Cerebellar nuclear complex (tissue), 1 donor: ENCODE results near the gene PARD3B.

Experiments
- DNase-seq, 2 experiments: peaks; one replicate each; lab custom pipeline; 2025; lab: John Stamatoyannopoulos, UW

Gene PARD3B

DNA sequence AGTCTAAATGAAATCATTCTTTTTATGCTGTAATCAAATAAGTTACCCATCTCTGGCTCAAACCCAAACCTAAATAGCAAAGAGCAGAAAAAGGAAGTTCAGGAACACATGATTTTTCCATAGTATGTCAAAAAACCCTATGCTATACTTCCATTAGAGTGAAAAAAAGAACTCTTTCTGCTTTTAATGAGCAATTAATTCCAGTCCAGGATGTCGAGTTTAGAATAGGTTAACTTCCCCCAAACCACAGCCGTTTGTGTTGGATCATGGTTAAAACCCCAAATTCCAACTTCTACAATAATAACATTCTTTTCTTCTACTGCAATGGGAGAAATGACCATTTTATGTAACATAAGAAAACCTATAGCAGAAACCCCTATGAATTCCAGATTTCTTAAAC is 965.9 kb downstream of the PARD3B start:
- no peak for DNase-seq

DNA sequence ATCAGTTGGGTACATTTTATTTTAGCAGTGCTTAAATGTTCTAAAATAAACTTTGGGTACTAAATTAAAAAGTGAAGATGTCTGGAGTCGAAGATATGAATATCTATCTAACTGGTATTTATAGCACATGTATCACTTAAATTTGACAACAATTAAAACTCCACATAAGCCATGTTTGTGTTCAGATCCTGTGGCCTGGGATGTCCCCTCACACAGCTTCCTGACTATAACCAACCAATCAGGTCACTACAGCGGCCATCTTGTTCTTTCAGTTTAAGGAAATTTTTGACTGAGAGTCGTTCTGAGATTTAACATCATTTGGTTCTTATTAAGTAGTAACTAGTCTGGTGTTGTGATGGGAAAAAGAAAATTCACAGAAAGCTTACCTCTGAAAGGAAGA is 966.4 kb downstream of the PARD3B start:
- DNase-seq, result no peak

DNA sequence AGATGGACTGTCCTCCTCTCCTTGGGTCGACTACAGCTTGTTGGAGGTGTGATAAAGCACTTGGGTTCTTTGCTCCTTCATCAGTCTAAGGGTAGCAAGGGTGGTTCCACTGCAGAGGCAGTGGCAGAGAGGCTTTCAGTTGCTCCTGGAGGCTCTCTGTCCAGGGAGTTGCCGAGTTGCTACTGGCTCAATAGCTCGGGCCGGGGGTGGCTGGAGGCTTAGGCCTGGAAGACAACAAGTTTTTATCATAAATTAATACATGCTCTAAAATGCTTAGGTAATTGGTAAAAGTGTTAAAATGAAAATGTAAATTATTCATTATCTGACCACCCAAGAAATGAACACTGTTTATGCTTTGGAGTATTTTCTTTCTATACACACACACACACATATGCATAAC is 975.0 kb downstream of the PARD3B start:
- no peak for DNase-seq

DNA sequence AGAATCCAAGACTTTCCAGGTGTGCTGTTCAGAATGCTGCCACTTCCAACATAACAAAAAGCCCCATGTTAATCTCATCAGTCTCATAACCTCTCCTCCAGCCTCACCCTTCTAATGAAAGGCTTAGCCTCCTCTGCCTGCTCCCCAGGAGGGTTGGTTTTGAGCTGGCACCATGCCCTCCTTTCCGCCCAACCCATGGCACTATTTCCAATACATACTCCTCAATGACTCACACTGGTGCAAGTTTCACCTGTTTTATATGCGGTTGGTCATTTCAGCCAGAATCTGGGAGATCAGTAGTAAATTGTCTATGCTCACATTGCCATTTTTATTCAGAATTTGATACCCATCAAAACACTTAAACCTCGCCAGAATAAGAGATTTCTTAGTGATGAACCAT is 979.4 kb downstream of the PARD3B start:
- no peak for DNase-seq

DNA sequence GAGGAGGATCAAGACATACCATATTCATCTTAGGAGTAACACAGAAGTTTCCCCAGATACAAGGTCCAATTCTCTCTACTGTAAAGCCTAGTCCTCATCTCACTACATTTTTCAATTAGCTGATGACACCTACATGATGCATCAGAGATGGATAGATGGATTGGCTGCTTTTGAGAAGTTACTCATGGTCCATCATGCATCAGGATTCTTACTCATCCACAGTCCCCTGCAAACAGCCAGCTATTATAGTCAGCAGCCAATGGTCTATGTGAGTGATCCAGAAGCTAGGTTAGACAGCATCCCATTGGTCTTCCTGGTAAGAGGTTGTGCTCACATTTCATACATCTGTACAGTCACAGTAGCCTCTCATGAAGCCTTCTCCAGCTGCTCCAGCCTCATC is 982.5 kb downstream of the PARD3B start:
- no peak for DNase-seq

DNA sequence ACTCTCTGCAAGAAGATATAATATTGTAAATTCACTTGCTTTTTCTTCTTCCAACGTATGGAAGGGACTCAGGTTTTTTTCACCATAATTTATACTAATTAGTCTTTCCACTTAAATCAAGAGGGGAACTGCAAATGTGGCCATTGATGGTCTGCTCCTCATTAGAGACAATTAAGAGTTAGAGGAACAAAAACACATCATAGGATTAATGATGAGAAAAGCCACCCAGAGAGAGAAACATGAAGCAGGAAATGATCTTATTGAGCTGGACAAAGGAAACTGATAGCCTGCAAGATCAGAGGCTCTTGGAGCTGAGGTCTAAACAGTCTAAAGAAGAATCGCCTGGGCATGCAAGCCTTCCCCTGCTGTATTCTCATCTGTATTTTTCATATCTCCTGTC is 985.8 kb downstream of the PARD3B start:
- no peak for DNase-seq

DNA sequence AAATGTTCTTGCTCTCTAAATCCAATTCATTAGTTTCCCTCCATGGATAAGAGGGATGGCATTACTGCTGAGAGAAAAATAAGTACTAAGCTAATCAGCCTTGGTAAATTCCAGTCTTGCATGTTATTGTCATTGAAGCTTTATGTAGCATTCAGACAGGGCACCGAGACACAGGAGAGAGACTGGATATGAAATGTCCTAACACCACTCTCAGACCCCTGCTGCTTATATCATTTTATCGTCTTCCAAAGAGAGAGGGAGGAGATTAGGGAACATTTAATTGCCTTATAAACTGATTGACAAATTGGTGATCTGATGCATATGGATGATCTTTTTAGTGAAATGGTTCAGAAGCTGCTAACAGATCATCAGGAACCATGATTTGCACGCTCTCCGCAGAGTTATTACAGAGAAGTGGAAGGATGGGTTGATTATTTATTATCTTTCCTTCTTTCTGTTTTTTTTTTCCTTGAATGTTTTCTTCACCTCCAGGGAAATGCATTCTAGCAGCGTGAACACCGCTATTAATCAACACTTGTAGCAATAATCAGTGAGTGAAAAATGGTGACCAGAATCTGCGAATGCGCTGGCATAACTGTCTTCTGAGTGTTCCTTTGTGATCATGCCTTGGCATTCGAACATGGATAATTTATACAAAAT is 986.3 kb downstream of the PARD3B start:
- no peak for DNase-seq

DNA sequence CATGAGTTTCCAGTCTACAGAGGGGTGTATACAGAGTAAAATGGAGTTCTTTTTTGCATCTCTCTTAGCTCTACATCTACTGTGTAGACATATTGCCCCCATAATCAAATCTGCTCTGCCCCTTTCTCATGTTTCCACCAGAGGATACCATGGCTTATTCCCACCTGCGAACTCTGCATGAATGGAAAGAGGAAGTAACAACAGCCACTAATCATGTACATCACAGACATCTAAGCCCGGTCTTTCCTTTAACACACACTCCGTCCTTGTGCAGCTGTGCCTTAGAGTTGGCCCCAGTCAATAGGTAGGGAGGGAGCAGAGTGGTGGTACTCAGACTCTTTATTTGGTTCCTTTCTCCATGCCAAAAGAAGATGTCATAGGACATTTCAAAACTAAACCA is 989.7 kb downstream of the PARD3B start:
- DNase-seq, result no peak

DNA sequence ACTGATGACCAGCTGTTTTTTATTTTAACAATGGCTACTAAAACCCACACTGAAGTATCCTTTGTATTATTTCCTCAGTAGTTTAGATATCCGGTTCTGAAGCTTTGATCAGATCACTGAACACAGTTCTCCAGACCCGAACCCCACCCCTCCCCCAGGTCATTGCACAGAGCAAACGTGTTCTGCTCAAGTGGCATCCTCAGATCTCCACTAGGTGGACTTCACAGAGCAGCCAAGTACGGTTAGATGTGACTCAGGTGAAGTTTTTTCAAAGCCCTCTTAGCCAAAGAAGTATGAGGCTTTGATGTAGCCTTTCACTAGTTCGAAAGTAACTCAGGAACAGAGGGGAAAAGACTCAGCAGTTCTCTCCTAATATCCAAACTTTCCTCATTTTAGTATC is 994.3 kb downstream of the PARD3B start:
- DNase-seq, result no peak

DNA sequence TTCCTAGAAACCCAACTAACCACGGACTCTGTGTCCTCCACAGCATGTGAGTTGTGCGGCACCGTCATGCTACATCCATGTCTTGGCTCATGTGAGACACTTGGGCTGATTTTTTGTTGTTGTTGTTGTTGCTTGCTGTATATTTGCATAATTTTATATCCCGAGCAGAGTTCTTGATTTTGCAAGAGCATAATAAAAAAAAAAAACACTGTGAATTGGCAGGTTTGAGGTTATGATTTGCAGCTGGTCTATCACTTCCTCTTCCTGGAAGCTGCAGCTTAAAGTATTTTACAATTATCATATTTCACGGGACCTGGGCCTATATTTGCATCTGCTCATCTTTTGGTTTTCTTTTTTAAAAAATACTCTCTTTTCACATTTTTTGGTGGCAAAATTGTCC is 994.8 kb downstream of the PARD3B start:
- DNase-seq, result no peak

DNA sequence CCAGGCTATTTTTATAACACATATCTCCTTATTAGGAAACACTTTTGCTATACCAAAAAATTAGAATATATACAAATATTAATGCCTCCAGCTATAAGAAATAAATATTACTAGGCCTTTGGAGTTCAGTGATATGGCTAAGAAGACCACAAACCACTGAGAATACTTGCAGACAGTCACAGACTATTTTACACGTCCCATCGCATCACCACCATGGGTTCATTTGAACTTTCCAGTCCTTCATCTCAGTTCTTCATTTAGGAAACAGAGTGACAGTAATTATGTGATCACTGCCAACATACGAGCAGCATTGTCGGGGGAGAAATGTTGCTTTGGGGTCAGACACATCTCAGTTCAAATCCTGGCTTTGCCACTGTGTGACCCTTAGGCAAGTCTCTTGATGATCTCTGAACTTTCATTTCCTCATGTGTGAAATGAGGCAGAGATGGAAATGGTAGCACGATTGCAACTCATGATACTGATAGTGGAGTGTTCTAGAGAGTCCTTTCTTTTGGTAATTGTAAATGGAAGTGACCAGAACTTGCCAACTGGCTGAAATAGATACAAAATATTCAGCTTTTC is 998.1 kb downstream of the PARD3B start:
- DNase-seq, result no peak

DNA sequence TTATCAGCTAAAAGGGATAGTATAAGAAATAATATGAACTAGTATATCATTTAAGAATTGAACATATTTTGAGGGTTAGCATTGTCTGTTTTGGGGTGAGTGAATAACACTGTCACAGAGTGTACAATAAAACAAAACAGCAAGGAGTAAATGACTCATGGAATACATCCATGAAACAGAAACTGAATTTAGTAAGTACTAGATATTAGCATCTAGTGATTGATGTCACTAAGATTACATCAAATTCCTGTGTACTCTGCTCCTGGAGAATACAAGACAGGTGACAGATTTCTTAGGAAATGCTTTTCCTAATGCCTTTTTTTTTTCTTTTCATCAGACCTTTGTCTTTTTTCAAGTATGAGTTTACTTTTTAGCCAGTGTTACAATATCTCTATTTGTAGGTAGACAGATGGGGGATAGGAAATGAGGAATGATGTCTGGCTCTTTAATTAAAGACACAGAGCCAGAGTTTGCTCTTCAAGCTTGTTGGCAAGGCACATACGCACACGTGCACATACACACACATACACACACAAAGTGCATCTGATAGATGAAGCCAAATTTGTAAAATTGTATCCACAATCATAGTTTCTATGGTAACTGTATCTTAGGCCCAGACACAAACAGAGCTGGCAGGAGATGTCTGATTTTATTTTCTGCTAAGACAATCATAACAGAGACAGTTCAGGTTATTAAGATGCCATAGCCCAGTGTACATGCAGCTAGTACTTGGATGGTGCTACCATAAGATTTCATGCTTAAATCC is 998.8 kb downstream of the PARD3B start:
- DNase-seq, result no peak

DNA sequence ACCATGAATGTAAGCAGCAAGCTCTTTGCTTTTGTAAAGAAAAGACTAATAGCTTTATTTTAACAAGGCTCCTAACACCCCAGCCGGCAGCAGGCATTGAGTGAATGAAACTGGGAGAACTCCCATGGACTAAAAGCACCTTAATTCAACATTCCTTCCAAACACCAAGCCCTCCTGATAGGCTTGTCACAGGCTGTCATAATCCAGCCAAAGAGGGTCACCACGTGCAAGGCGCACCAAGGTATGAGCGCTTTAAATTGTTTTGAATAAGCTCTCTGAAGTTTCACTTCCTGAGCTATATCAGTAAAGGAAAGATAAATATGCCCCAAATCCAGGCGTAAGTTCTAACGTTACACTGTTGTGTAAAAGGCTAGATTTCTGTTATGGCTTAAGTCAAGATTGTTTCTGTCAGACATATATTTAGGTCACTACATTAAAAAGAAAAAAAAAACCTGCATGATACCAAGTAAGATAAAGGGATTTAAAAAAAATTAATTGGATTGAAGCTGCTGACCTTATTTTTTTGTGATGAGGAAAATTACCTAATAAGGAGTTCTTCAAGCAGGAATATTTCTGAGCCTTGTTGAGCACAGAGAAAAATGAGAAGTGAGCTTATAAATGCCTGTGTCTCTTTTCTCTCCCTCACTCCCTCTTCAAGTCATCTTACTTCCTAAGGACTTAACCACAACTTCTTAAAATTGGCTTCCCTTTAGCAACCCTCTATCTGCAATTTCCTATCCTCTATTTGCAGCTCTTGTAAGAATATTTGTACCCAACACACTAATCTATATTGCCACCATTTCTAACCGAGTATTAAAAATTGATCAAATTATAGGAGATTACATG is 1000.9 kb downstream of the PARD3B start:
- no peak for DNase-seq

DNA sequence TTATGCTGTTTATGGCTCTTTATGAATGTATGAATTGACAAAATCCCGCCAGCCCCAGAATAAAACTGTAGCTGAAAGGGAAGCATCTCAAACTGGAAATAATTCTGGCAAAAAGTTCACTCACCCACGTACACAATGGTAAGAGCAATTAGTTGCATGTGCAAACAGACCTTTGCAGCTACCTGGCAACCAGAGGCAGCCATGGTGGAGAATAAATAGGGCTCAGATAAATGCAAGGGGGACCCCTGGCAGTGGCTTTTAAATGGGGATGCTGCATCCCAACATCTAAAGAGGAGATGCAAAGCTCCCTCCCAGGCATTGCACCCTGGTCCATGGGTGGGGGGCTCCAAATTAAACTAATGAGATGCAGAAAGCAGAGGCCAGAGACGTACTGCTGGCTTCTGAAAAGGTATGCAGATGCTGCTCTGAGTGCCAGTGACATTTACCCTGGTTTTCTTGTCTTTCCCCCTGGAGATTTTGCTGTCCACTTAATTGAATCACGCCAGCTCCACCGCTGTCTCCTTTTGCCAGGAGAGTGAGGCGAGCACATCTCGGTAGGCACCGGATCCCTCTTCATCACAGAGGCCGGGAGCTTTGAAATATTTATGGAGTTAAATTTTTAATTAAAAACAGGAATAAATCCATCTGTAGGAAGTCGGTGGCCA is 1010.4 kb downstream of the PARD3B start:
- no peak for DNase-seq

DNA sequence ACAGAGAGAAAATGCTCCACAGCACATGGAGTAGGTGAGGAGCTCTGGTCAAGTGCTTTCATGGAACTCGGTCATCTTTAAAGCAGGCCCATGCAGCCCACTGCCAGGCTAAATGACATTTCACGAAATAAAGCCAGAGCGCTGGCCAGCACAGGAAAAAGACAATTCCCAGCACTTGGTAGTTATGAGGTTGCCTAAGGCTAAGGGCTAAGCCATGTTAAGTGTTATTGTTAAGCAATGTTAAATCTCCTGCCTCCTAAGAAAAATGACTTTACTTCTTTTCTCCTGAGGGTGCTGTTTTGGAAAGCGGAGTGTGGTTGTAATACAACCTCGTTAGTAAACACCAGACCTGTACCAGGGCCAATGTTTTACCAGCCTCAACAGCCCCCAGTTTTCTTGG is 1011.1 kb downstream of the PARD3B start:
- DNase-seq, result no peak

DNA sequence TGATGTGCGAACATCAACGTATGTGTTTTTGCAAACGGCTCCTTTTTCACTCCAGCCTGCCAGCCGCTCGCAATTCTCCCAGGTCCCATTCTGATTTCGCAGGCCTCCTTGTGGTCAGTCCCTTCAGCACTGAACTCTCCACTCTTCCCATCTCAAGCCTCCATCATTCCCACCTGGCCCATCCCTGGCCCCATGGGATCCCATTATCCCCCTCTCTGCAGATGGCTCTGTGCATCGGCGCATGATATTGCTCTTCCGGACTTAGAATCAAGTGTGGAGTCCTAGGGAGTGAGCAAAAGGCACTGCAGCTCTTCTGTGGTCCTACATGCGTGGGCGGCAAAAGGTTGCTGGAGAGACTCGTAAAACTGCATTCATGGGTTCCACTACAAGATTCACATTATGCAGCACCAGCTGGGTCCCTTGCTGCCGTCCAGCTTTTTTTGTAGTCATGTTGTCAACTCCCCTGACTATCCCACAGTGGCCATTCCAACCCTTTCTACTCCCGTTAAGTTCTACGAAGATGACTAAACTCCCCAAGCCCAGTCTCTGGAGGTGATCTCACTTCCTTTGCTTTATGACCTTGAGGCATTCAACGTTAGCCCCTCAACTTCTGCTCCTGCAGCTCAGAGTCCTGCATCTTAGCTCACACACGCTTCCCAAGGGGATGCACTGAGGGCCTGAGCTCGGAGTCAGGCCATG is 1011.7 kb downstream of the PARD3B start:
- no peak for DNase-seq

DNA sequence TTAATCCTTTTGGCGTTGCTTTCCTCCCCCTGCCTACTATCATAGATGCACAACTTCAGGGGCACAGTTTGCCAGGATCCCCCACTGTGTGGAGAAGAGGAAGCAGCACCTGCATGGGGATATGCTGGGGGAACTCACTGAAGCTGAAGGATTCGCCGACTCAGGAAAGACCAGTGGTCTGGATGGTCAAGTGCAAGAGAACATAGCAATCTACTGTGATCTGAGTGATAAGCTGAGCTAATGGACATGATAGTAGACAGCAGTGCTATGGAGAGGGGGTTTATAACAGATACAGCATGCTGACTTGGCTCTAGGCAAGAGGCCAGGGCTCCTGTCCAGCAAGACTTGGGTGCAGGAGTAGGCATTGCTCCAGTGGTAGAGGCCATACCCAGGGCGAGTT is 1012.6 kb downstream of the PARD3B start:
- no peak for DNase-seq

DNA sequence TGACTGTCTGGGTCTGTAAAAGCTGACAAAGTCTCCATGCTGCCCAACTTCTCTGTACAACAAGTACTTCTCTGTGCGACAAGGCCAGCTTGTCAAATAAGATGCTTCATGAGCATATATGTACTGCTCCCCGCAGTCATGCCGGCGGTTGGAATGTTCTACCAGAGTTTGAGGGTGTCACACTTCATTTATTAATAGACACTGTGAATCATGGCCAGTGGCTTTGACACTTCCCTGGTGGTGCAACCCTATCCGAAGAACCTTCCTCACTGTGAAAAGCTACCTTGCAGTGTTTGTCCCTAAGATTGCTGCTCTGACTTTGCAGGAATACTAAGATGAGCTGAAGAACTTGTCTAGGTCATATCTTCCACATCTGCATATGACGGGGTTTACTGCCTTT is 1016.2 kb downstream of the PARD3B start:
- DNase-seq, result no peak

DNA sequence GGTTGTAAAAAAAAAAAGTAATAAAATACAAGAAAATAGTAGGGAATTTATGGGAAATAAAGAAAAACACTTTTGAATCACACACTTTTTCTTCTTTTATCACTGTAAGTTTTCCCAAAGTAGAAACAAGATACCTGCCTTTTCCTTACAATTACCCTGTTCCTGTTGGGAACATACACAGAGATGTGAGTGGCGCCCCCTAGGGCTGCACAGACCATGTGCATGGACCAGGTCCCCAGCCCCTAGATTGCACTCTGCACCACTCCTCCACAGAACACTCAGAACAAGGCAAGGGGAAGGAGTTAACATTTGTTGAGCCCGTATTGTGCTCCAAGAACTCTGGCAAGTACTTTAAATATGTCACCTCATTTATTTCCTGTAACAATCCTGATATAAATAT is 1018.4 kb downstream of the PARD3B start:
- DNase-seq, result no peak

DNA sequence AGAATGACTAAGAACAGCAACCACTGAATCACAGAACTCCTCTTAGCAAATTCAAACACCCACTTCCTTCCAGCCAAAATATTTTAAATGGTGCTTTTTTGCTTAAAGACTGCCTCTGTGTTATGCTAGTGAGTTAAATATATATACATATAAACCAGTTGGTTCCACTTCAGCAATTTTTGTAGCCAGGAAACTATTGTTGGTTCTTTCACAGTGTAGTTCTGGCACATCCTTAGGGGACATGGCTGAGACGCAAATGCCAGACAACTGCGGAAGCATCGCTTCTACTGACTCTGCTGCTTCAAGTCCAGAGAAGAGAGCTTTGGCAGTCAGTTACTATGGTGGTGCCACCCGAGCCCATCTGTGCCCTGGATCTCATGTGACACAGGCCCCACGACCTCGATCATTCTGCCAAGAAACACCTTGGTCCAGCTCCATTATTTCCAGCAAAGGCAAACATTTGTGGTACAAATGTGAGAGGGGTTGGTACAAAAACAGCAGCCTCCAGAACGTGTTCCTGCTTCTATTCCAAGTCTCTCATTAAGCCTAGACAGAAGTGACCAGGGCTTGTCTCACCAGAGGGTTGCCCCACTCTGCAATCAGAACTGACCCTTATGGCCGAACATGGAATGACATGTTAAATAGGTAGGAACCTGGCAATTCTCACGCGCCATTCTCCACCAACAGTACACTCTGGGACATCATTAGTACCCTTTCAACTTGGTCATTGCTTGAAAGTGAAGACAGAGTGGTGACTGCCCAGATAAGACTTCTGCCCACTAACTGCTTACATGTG is 1019.3 kb downstream of the PARD3B start:
- no peak for DNase-seq

DNA sequence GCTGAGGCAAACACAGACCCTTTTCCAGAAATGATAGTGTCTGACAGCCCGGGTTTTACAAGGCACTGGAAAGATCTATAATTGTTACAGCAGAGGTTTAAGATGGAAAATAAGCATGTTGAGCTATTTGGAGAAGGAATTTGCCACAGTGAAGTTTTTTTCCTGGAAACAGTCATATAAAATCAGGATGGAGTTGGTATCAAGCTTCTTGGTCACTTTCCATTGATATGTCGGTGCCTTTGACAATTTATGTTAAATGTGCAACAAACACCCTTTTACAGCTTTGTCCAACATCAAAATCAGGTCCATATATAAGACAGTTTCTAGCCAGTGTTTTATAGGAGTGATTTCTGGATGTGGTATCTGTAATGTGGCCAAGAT is 1019.9 kb downstream of the PARD3B start:
- no peak for DNase-seq
